PC-9 (cell line): ENCODE measurements around the gene ADGRL1.
"Not testable (repeated sequence)": the region's sequence is repeated elsewhere in the genome, so short reads cannot be mapped to it uniquely, and the experiment has no call there.

ENCODE experiments used
- CTCF ChIP-seq: fragments of 200-600 bp; sonication (generic); conservative IDR thresholded peaks from 2 replicates; pipeline ENCODE4 v1.6.1; 2017; ENCODE audit warnings: mixed run types, antibody characterized with exemption, mild to moderate bottlenecking, moderate library complexity
- EZH2 ChIP-seq: fragments of 200-600 bp; sonication (generic); IDR thresholded peaks from 2 replicates; pipeline ENCODE4 v1.8.0; 2017; ENCODE audit warnings: antibody characterized with exemption, low read depth

- not testable (repeated sequence) for TF ChIP-seq CTCF, EZH2
These were observed 43.9 kb upstream of the ADGRL1 start for GRCh38 chr19:14249891-14250290.
